SK-N-SH (cell line): ENCODE measurements around the gene ABHD16A. TPM values are rescaled to one million over a fixed set of nuclear protein-coding genes. Genes with fewer than 3 reads are reported as not detected.

Experiments
- CTCF ChIA-PET: fragments of 300-600, 350-600 bp; formaldehyde crosslinking; extraction: SDS; loops from one replicate; lab custom pipeline; 2021; lab: Yijun Ruan, JAX
- POLR2A ChIA-PET: fragments of 350-600 bp; sonication (Branson Sonifier 250); formaldehyde crosslinking; extraction: SDS; loops from one replicate; lab custom pipeline; 2020; ENCODE audit warnings: antibody characterized with exemption, inconsistent platforms; lab: Yijun Ruan, JAX
- DNase-seq: peaks from one replicate; pipeline ENCODE4 v3.0.0; 2012
- H2AFZ ChIP-seq: fragments of 200-600 bp; sonication (generic); 2 replicates; pipeline ENCODE4 v1.8.1; 2016; ENCODE audit warnings: antibody characterized with exemption, mild to moderate bottlenecking, low read depth
- H3F3A ChIP-seq: fragments of 200-600 bp; sonication (generic); replicated peaks from 2 replicates; pipeline ENCODE3; 2016; ENCODE audit warnings: antibody characterized with exemption, mild to moderate bottlenecking; ENCODE audit not compliant: insufficient read depth
- H3K27ac ChIP-seq, 2 experiments: fragments of 200-500 bp in 1 of 2; fragments of 200-600 bp in 1 of 2; sonication (Bioruptor generic) in 1 of 2; sonication (generic), shearing (Covaris generic) in 1 of 2; 2 replicates each; pipeline versions ENCODE4 v1.5.1 to v1.6.1; 2014 to 2016; ENCODE audit warnings: low read depth in 2 of 2, inconsistent platforms in 1 of 2, low read length in 1 of 2, mild to moderate bottlenecking in 1 of 2, mixed read lengths in 1 of 2
- H3K27me3 ChIP-seq: fragments of 200-600 bp; sonication (generic), shearing (Covaris generic); 2 replicates; pipeline ENCODE4 v1.6.1; 2016; ENCODE audit warnings: mixed run types; ENCODE audit not compliant: insufficient read depth
- H3K36me3 ChIP-seq, 2 experiments: fragments of 200-500 bp in 1 of 2; fragments of 200-600 bp in 1 of 2; sonication (Bioruptor generic) in 1 of 2; sonication (generic) in 1 of 2; replicated peaks in 1 of 2; 2 replicates each; pipeline versions ENCODE3 to v1.5.1; 2014 to 2016; ENCODE audit warnings: low read length in 1 of 2, mild to moderate bottlenecking in 1 of 2; ENCODE audit not compliant: insufficient read depth in 2 of 2, control insufficient read depth in 1 of 2
- H3K4me1 ChIP-seq, 2 experiments: fragments of 200-500 bp in 1 of 2; fragments of 200-600 bp in 1 of 2; sonication (Bioruptor generic) in 1 of 2; sonication (generic), shearing (Covaris generic) in 1 of 2; 2 replicates each; pipeline versions ENCODE4 v1.5.1 to v1.6.1; 2014 to 2016; ENCODE audit warnings: low read depth in 1 of 2, low read length in 1 of 2, mixed run types in 1 of 2; ENCODE audit not compliant: insufficient read depth in 2 of 2, control insufficient read depth in 1 of 2
- H3K4me2 ChIP-seq: fragments of 200-600 bp; sonication (generic), shearing (Covaris generic); 2 replicates; pipeline ENCODE4 v1.6.1; 2017; ENCODE audit warnings: mixed run types
- H3K4me3 ChIP-seq, 2 experiments: fragments of 200-500 bp in 1 of 2; fragments of 200-600 bp in 1 of 2; sonication (Bioruptor generic) in 1 of 2; sonication (generic), shearing (Covaris generic) in 1 of 2; 2 replicates each; pipeline versions ENCODE4 v1.5.1 to v1.8.1; 2014 to 2016; ENCODE audit warnings: low read depth in 2 of 2, inconsistent platforms in 1 of 2, low read length in 1 of 2, mild to moderate bottlenecking in 1 of 2, mixed read lengths in 1 of 2, moderate library complexity in 1 of 2
- H3K79me2 ChIP-seq: fragments of 200-600 bp; sonication (generic); 2 replicates; pipeline ENCODE4 v1.8.1; 2017; ENCODE audit warnings: mild to moderate bottlenecking; ENCODE audit not compliant: insufficient read depth
- H3K9ac ChIP-seq: fragments of 200-600 bp; sonication (generic); 2 replicates; pipeline ENCODE4 v1.6.1; 2017; ENCODE audit warnings: mixed run types
- H3K9me2 ChIP-seq: fragments of 200-600 bp; sonication (generic); 2 replicates; pipeline ENCODE4 v1.6.1; 2017; ENCODE audit warnings: mixed run types
- H3K9me3 ChIP-seq: fragments of 200-600 bp; sonication (generic); 2 replicates; pipeline ENCODE4 v1.6.1; 2017; ENCODE audit warnings: mixed run types, mild to moderate bottlenecking, moderate library complexity
- H4K20me1 ChIP-seq: fragments of 200-600 bp; sonication (generic); 2 replicates; pipeline ENCODE4 v1.6.1; 2017; ENCODE audit warnings: mild to moderate bottlenecking, mixed run types; ENCODE audit not compliant: insufficient read depth
- CHD2 ChIP-seq: fragments of 150-350 bp; IDR thresholded peaks from 2 replicates; pipeline ENCODE4 v1.6.1; 2018; ENCODE audit warnings: low read length; ENCODE audit not compliant: partially characterized antibody
- ELF1 ChIP-seq: IDR thresholded peaks from 2 replicates; pipeline ENCODE4 v1.4.0; 2012
- EP300 ChIP-seq, 2 experiments: IDR thresholded peaks; 2 replicates each; pipeline versions ENCODE4 v1.4.0 to v1.6.1; 2012; ENCODE audit warnings: borderline replicate concordance in 1 of 2, low read depth in 1 of 2, low read length in 1 of 2
- EZH2phosphoT487 ChIP-seq: fragments of 200-600 bp; sonication (generic); IDR thresholded peaks from 2 replicates; pipeline ENCODE4 v1.6.1; 2017; ENCODE audit warnings: low read depth, mixed run types, mild to moderate bottlenecking, antibody characterized with exemption, moderate library complexity, borderline replicate concordance
- FOXJ3 ChIP-seq: sonication (generic); formaldehyde crosslinking; IDR thresholded peaks from 2 replicates; pipeline ENCODE4 v1.5.1; 2020; ENCODE audit warnings: mild to moderate bottlenecking, missing genetic modification reagents
- FOXM1 ChIP-seq: IDR thresholded peaks from 2 replicates; pipeline ENCODE4 v1.4.0; 2012; ENCODE audit warnings: low read depth, mild to moderate bottlenecking
- GABPA ChIP-seq: IDR thresholded peaks from 2 replicates; pipeline ENCODE4 v1.4.0; 2012; ENCODE audit warnings: low read depth, mild to moderate bottlenecking
- GATA2 ChIP-seq: sonication (generic); formaldehyde crosslinking; IDR thresholded peaks from 2 replicates; pipeline ENCODE4 v1.5.0; 2020; ENCODE audit warnings: mild to moderate bottlenecking, missing genetic modification reagents
- JUND ChIP-seq: IDR thresholded peaks from 2 replicates; pipeline ENCODE4 v1.4.0; 2012
- NFIC ChIP-seq: IDR thresholded peaks from 2 replicates; pipeline ENCODE4 v1.4.0; 2012; ENCODE audit warnings: borderline replicate concordance
- POLR2AphosphoS5 ChIP-seq: IDR thresholded peaks from 2 replicates; pipeline ENCODE4 v1.6.1; 2012; ENCODE audit warnings: low read depth, low read length
- RAD21 ChIP-seq: IDR thresholded peaks from 2 replicates; pipeline ENCODE4 v1.6.1; 2012; ENCODE audit warnings: mild to moderate bottlenecking, low read length
- SIN3A ChIP-seq: IDR thresholded peaks from 2 replicates; pipeline ENCODE4 v1.6.1; 2012; ENCODE audit warnings: low read depth, mild to moderate bottlenecking, low read length, moderate library complexity, borderline replicate concordance
- TAF1 ChIP-seq: IDR thresholded peaks from 2 replicates; pipeline ENCODE4 v1.6.1; 2012; ENCODE audit warnings: low read depth, mild to moderate bottlenecking, low read length, moderate library complexity, borderline replicate concordance
- TCF12 ChIP-seq: IDR thresholded peaks from 2 replicates; pipeline ENCODE4 v1.4.0; 2012
- TEAD4 ChIP-seq: IDR thresholded peaks from 2 replicates; pipeline ENCODE4 v1.4.0; 2012; ENCODE audit warnings: mild to moderate bottlenecking, borderline replicate concordance; ENCODE audit not compliant: insufficient read depth
- YY1 ChIP-seq: IDR thresholded peaks from 2 replicates; pipeline ENCODE4 v1.4.0; 2012; ENCODE audit warnings: low read depth, mild to moderate bottlenecking
- WGBS: methylation state at CpG from one replicate; pipeline ENCODE4 v1.1.6; 2017; ENCODE audit warnings: low lambda C conversion rate; 5-methylcytosine and 5-hydroxymethylcytosine counted together
- polyA plus RNA-seq, 3 experiments: library from polyadenylated mRNA; depleted of rRNA; stranded (reverse); fragments of >200 nt; gene quantifications; 2 replicates each; pipeline ENCODE4 v1.2.3, GENCODE V29; 2012
- TF ChIP-seq, protein P1 (sequence below): IDR thresholded peaks from 2 replicates; pipeline ENCODE4 v1.4.0; 2012; ENCODE audit warnings: low read depth, borderline replicate concordance
- TF ChIP-seq, protein P2 (sequence below): IDR thresholded peaks from 2 replicates; pipeline ENCODE4; 2012
- TF ChIP-seq, protein P3 (sequence below): fragments of 150-350 bp; IDR thresholded peaks from 2 replicates; pipeline ENCODE4 v1.6.1; 2017; ENCODE audit warnings: antibody characterized with exemption, low read length, low read depth, borderline replicate concordance
- TF ChIP-seq, protein P4 (sequence below): IDR thresholded peaks from 2 replicates; pipeline ENCODE4 v1.6.1; 2012; ENCODE audit warnings: mild to moderate bottlenecking, low read depth, low read length, moderate library complexity
- TF ChIP-seq, protein P5 (sequence below): fragments of 200-600 bp; sonication (generic); IDR thresholded peaks from 2 replicates; pipeline ENCODE4 v1.6.1; 2017; ENCODE audit warnings: antibody characterized with exemption, mild to moderate bottlenecking, moderate library complexity

The ABHD16A gene
- polyA plus RNA-seq, 1 of the 3 experiments (the other 2 are of a cell fraction), result 49.3 TPM

DNA sequence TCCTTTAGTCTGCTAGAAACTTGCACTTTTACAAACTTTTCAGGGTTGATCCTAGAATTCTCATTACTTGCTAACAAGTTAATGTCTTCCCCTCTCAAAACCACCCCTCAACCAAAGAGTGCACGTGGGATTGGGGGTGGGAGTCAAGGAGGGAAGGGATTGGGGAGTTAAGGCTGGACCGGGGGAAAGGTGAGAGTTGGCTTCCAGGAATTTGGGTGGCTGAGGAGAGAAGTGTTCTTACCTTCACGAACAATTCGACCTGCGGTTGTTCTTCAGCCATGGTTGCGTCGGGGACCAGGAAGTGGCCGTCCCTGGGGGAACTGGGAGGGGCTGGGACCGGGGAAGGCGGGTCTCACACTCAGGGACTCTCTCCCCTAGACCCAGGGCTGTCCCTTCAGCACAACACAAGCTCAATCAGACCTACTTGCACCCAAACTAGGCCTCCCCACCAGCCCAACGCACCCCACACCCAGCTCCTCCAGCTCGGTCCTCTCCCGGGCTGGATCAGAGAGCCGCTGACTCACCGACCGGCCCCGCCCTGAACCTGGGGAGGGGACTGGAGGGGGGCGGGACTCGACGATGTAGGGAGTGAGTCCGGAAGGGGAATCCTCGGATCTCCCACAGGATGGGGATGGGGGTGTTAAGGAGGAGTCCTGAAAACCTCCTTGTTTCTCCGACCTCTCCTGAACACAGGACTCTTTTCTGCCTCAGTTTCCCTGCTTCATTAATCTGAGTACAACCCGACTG is 33.1 kb upstream of the ABHD16A start, which contains the start of gene CLIC1:
Gene CLIC1, minus strand, starts transcription at position 510 of the 747 bp plus-strand sequence. Its CDS starts 230 bp downstream, at position 280.
- no peaks in the 10 kb centered on the region for H3K27me3 ChIP-seq
- DNase-seq, result peak; percentile 87
- ChIA-PET CTCF (interaction anchor here (0.8 to 5.5 kb wide), 6 partner anchors 12 to 95 kb away, joined by 3 to 23 read pairs (median 4); partner anchors contain the start of gene VARS1), POLR2A (interaction anchor here (1.2 to 2.1 kb wide), 5 partner anchors 33 to 99 kb away, joined by 3 to 6 read pairs (median 4); partner anchors contain the start of genes ABHD16A, HSPA1A and HSPA1L)
- H3K9ac ChIP-seq, result peak within 1 kb of the TSS; percentile 97
- H3K36me3 ChIP-seq, result peaks cover 21 to 33% of the 10 kb centered on the region in 2 experiments
- H3K4me2 ChIP-seq, result peak within 1 kb of the TSS; percentile 99
- H3K4me1 ChIP-seq, result peaks cover 22 to 31% of the 10 kb centered on the region in 2 experiments; a peak in 3 of 4 replicates
- WGBS, result 1% methylated on average over 15 of the region's 24 CpGs
- no peaks in the 10 kb centered on the region for H3K9me2 ChIP-seq
- 0 out of 2 replicates have a peak within 1 kb of the TSS, but pooled peaks have one; percentile 15 for H2AFZ ChIP-seq
- peak within 1 kb of the TSS; percentile 88 to 90 for H3K27ac ChIP-seq
- H3K9me3 ChIP-seq, result no peaks in the 10 kb centered on the region
- peaks cover 74% of the 10 kb centered on the region for H3K79me2 ChIP-seq
- H3F3A ChIP-seq, result peaks cover 52% of the 10 kb centered on the region
- H3K4me3 ChIP-seq, result peak within 1 kb of the TSS; percentile 85 to 86
- H4K20me1 ChIP-seq, result peaks cover 21% of the 10 kb centered on the region
- TF ChIP-seq CHD2 (no peak), ELF1 (peak; percentile 83; the same call in 1 of the 2 replicates), FOXM1 (no peak), POLR2AphosphoS5 (peak; percentile 95), EP300 (IDR thresholded peaks at IDR 0.05; ENCODE audit: borderline replicate concordance in 1 of 2, low read depth in 1 of 2, low read length in 1 of 2) (no peak), GATA2 (CRISPR knock-in tag) (no peak), SIN3A (peak; percentile 52; the same call in 1 of the 2 replicates), FOXJ3 (CRISPR knock-in tag) (no peak), EZH2phosphoT487 (no peak), GABPA (peak; percentile 46; the same call in 1 of the 2 replicates), NFIC (no peak), RAD21 (no peak), JUND (peak; percentile 73), TCF12 (no peak), TAF1 (peak; percentile 55), TEAD4 (no peak), YY1 (0 out of 2 replicates have a peak, but pooled peaks have one; percentile 51)
- TF ChIP-seq, protein P1, sequence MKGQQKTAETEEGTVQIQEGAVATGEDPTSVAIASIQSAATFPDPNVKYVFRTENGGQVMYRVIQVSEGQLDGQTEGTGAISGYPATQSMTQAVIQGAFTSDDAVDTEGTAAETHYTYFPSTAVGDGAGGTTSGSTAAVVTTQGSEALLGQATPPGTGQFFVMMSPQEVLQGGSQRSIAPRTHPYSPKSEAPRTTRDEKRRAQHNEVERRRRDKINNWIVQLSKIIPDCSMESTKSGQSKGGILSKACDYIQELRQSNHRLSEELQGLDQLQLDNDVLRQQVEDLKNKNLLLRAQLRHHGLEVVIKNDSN, result no peak
- TF ChIP-seq, protein P2, sequence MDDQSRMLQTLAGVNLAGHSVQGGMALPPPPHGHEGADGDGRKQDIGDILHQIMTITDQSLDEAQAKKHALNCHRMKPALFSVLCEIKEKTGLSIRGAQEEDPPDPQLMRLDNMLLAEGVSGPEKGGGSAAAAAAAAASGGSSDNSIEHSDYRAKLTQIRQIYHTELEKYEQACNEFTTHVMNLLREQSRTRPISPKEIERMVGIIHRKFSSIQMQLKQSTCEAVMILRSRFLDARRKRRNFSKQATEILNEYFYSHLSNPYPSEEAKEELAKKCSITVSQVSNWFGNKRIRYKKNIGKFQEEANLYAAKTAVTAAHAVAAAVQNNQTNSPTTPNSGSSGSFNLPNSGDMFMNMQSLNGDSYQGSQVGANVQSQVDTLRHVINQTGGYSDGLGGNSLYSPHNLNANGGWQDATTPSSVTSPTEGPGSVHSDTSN, result peak; percentile 19; the same call in 1 of the 2 replicates
- TF ChIP-seq, protein P3, sequence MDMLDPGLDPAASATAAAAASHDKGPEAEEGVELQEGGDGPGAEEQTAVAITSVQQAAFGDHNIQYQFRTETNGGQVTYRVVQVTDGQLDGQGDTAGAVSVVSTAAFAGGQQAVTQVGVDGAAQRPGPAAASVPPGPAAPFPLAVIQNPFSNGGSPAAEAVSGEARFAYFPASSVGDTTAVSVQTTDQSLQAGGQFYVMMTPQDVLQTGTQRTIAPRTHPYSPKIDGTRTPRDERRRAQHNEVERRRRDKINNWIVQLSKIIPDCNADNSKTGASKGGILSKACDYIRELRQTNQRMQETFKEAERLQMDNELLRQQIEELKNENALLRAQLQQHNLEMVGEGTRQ, result no peak
- TF ChIP-seq, protein P4, sequence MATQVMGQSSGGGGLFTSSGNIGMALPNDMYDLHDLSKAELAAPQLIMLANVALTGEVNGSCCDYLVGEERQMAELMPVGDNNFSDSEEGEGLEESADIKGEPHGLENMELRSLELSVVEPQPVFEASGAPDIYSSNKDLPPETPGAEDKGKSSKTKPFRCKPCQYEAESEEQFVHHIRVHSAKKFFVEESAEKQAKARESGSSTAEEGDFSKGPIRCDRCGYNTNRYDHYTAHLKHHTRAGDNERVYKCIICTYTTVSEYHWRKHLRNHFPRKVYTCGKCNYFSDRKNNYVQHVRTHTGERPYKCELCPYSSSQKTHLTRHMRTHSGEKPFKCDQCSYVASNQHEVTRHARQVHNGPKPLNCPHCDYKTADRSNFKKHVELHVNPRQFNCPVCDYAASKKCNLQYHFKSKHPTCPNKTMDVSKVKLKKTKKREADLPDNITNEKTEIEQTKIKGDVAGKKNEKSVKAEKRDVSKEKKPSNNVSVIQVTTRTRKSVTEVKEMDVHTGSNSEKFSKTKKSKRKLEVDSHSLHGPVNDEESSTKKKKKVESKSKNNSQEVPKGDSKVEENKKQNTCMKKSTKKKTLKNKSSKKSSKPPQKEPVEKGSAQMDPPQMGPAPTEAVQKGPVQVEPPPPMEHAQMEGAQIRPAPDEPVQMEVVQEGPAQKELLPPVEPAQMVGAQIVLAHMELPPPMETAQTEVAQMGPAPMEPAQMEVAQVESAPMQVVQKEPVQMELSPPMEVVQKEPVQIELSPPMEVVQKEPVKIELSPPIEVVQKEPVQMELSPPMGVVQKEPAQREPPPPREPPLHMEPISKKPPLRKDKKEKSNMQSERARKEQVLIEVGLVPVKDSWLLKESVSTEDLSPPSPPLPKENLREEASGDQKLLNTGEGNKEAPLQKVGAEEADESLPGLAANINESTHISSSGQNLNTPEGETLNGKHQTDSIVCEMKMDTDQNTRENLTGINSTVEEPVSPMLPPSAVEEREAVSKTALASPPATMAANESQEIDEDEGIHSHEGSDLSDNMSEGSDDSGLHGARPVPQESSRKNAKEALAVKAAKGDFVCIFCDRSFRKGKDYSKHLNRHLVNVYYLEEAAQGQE, result no peak
- TF ChIP-seq, protein P5, sequence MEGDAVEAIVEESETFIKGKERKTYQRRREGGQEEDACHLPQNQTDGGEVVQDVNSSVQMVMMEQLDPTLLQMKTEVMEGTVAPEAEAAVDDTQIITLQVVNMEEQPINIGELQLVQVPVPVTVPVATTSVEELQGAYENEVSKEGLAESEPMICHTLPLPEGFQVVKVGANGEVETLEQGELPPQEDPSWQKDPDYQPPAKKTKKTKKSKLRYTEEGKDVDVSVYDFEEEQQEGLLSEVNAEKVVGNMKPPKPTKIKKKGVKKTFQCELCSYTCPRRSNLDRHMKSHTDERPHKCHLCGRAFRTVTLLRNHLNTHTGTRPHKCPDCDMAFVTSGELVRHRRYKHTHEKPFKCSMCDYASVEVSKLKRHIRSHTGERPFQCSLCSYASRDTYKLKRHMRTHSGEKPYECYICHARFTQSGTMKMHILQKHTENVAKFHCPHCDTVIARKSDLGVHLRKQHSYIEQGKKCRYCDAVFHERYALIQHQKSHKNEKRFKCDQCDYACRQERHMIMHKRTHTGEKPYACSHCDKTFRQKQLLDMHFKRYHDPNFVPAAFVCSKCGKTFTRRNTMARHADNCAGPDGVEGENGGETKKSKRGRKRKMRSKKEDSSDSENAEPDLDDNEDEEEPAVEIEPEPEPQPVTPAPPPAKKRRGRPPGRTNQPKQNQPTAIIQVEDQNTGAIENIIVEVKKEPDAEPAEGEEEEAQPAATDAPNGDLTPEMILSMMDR, result no peak
